GM23338 (cell line): Measurements from ENCODE around the gene STXBP2. TPM values are rescaled to one million over a fixed set of nuclear protein-coding genes. Genes with fewer than 3 reads are reported as not detected.

ENCODE experiments used
- ATAC-seq: fragments of 200-7000 bp; cut with Tn5 transposase; 3 replicates; pipeline ENCODE4 v1.9.1; 2020
- DNase-seq: peaks from one replicate; pipeline ENCODE4 v3.0.0-alpha.2; 2015; ENCODE audit warnings: low spot score
- H2AFZ ChIP-seq: fragments of 200-600 bp; sonication (generic); 2 replicates; pipeline ENCODE4 v1.8.0; 2016; ENCODE audit warnings: antibody characterized with exemption, mild to moderate bottlenecking, moderate library complexity
- H3F3A ChIP-seq: fragments of 200-600 bp; sonication (generic); replicated peaks from 2 replicates; pipeline ENCODE4 v1.8.0; 2017; ENCODE audit warnings: antibody characterized with exemption, mixed run types, low read depth
- H3K27ac ChIP-seq: fragments of 200-600 bp; sonication (generic); 2 replicates; pipeline ENCODE4 v1.6.1; 2016; ENCODE audit warnings: low read depth
- H3K27me3 ChIP-seq: fragments of 200-600 bp; sonication (generic); 2 replicates; pipeline ENCODE4 v1.8.0; 2016; ENCODE audit warnings: mild to moderate bottlenecking, mixed run types, moderate library complexity; ENCODE audit not compliant: insufficient read depth
- H3K36me3 ChIP-seq: fragments of 200-600 bp; sonication (generic); 2 replicates; pipeline ENCODE4 v1.8.0; 2016; ENCODE audit warnings: mild to moderate bottlenecking; ENCODE audit not compliant: insufficient read depth
- H3K4me1 ChIP-seq: fragments of 200-600 bp; sonication (generic); 2 replicates; pipeline ENCODE4 v1.8.0; 2016; ENCODE audit warnings: mild to moderate bottlenecking, moderate library complexity; ENCODE audit not compliant: insufficient read depth
- H3K4me2 ChIP-seq: fragments of 200-600 bp; sonication (generic); 2 replicates; pipeline ENCODE4 v1.7.1; 2017; ENCODE audit warnings: mixed run types
- H3K4me3 ChIP-seq: fragments of 200-600 bp; sonication (generic); 2 replicates; pipeline ENCODE4 v1.6.1; 2016; ENCODE audit warnings: mixed run types
- H3K79me2 ChIP-seq: fragments of 200-600 bp; sonication (generic); replicated peaks from 2 replicates; pipeline ENCODE4 v1.8.0; 2017; ENCODE audit warnings: mild to moderate bottlenecking; ENCODE audit not compliant: insufficient read depth
- H3K9me2 ChIP-seq: fragments of 200-600 bp; sonication (generic); 2 replicates; pipeline ENCODE4 v1.8.0; 2017; ENCODE audit not compliant: insufficient read depth
- H4K20me1 ChIP-seq: fragments of 200-600 bp; sonication (generic); replicated peaks from 2 replicates; pipeline ENCODE4 v1.8.0; 2017; ENCODE audit warnings: mild to moderate bottlenecking; ENCODE audit not compliant: insufficient read depth
- H3K27ac Mint-ChIP-seq: 2 replicates; pipeline ENCODE4 v1.8.0; 2020; ENCODE audit warnings: inconsistent platforms, mild to moderate bottlenecking, moderate library complexity, mixed read lengths
- H3K27me3 Mint-ChIP-seq: 3 replicates; pipeline ENCODE4 v1.8.0; 2022; ENCODE audit warnings: low read depth, mild to moderate bottlenecking, moderate library complexity, mixed read lengths, inconsistent platforms; ENCODE audit not compliant: insufficient read depth, poor library complexity
- H3K36me3 Mint-ChIP-seq: 3 replicates; pipeline ENCODE4 v1.8.0; 2021; ENCODE audit warnings: low read depth, mild to moderate bottlenecking, inconsistent platforms, moderate library complexity, mixed read lengths
- H3K4me1 Mint-ChIP-seq: 3 replicates; pipeline ENCODE4 v1.8.0; 2020; ENCODE audit warnings: mild to moderate bottlenecking, inconsistent platforms, mixed read lengths
- H3K4me3 Mint-ChIP-seq: 3 replicates; pipeline ENCODE4 v1.8.0; 2021; ENCODE audit warnings: moderate library complexity, mild to moderate bottlenecking, inconsistent platforms, mixed read lengths
- H3K9me3 Mint-ChIP-seq: 3 replicates; pipeline ENCODE4 v1.8.0; 2020; ENCODE audit warnings: moderate library complexity, mild to moderate bottlenecking, inconsistent platforms, mixed read lengths
- ETS1 ChIP-seq: IDR thresholded peaks from 2 replicates; pipeline ENCODE4 v1.6.1; 2016; ENCODE audit warnings: antibody characterized with exemption
- EZH2phosphoT487 ChIP-seq: fragments of 200-600 bp; sonication (generic); IDR thresholded peaks from one replicate; pipeline ENCODE4 v1.8.1; 2018; ENCODE audit warnings: antibody characterized with exemption; ENCODE audit not compliant: unreplicated experiment
- REST ChIP-seq: IDR thresholded peaks from one replicate; pipeline ENCODE4 v1.6.1; 2018; ENCODE audit warnings: antibody characterized with exemption; ENCODE audit not compliant: unreplicated experiment
- ZNF462 ChIP-seq: fragments of 250-450 bp; sonication (Bioruptor Pico); IDR thresholded peaks from 2 replicates; pipeline ENCODE4 v1.5.0; 2020; ENCODE audit warnings: mild to moderate bottlenecking, moderate library complexity
- polyA plus RNA-seq: library from polyadenylated mRNA; unstranded; fragments of >200 nt; fragmentation: Nextera tagmentation; extraction: Ambion mirVana; gene quantifications from 2 replicates; pipeline ENCODE4 v1.2.1, GENCODE V29; 2016
- total RNA-seq: library from RNA; depleted of rRNA; stranded (reverse); fragments of >200 nt; shearing (Covaris generic); gene quantifications from 2 replicates; pipeline ENCODE4 v1.2.3, GENCODE V29; 2014

STXBP2 gene
- total and polyA plus RNA-seq, 2 experiments from 2014 or later = 42.6 to 55.8 TPM

- Mint-ChIP-seq H3K27ac (no peak overlapping the region), H3K36me3 (peaks cover 8% of the 10 kb centered on the region), H3K4me3 (no peak overlapping the region), H3K4me1 (peaks cover 4% of the 10 kb centered on the region; the same call in 1 of the 3 replicates), H3K27me3 (peaks cover 26% of the 10 kb centered on the region), H3K9me3 (peaks cover 6% of the 10 kb centered on the region)
- Histone ChIP-seq H4K20me1 (peaks cover 3% of the 10 kb centered on the region; the same call in 1 of the 2 replicates), H3K36me3 (no peaks in the 10 kb centered on the region; the same call in 1 of the 2 replicates), H3F3A (0 out of 2 replicates have a peak, but pooled peaks cover 3% of the 10 kb centered on the region), H2AFZ (no peak overlapping the region), H3K4me3 (no peak overlapping the region), H3K27ac (no peak overlapping the region), H3K79me2 (0 out of 2 replicates have a peak, but pooled peaks cover 3% of the 10 kb centered on the region), H3K27me3 (peaks cover 10% of the 10 kb centered on the region; the same call in 1 of the 2 replicates), H3K9me2 (no peaks in the 10 kb centered on the region), H3K4me2 (no peak overlapping the region), H3K4me1 (no peaks in the 10 kb centered on the region)
- DNase-seq (no peak), ATAC-seq (no peak)
- TF ChIP-seq ZNF462 (no peak), EZH2phosphoT487 (no peak), REST (no peak), ETS1 (no peak)
Measured at GRCh38 chr19:7677669-7678311, 40.9 kb downstream of the STXBP2 start.
